GM19351 (cell line): ENCODE measurements around the gene SPDYE5.

Source experiments
- ATAC-seq: cut with Tn5 transposase; IDR thresholded peaks from one replicate; pipeline ENCODE4 v1.9.1; 2021; ENCODE audit warnings: mild to moderate bottlenecking, moderate library complexity; ENCODE audit not compliant: unreplicated experiment

The SPDYE5 gene

GRCh38 chr7:75536491-75536890 is 44.4 kb downstream of the SPDYE5 start:
- ATAC-seq: no peak

GRCh38 chr7:75536940-75537538 is 44.9 kb downstream of the SPDYE5 start:
- ATAC-seq: no peak

GRCh38 chr7:75537731-75538130 is 45.6 kb downstream of the SPDYE5 start:
- no peak for ATAC-seq

GRCh38 chr7:75546237-75547015 is 54.3 kb downstream of the SPDYE5 start:
- no peak for ATAC-seq
